WTC11 (cell line): ENCODE data around the gene PLCL2. TPM values are rescaled to one million over a fixed set of nuclear protein-coding genes. Genes with fewer than 3 reads are reported as not detected.

Source experiments
- ATAC-seq: fragments of 200-7000 bp; cut with Tn5 transposase; 2 replicates; pipeline ENCODE4 v1.10.0; 2021; ENCODE audit warnings: mild to moderate bottlenecking, moderate library complexity
- CTCF ChIA-PET: fragments of 300-600 bp; sonication (Branson Sonifier 250); formaldehyde crosslinking; loops from one replicate; lab custom pipeline; 2021; ENCODE audit warnings: antibody characterized with exemption; lab: Charles Lee
- POLR2A ChIA-PET: fragments of 350-600 bp; sonication (Branson Sonifier 250); formaldehyde crosslinking; loops from one replicate; lab custom pipeline; 2021; ENCODE audit warnings: antibody characterized with exemption; lab: Charles Lee
- DNase-seq: peaks from one replicate; pipeline ENCODE4 v3.0.0; 2021; ENCODE audit warnings: low spot score
- H3K27ac Mint-ChIP-seq: 2 replicates; pipeline ENCODE4 v1.8.0; 2021; ENCODE audit warnings: mixed read lengths
- H3K27me3 Mint-ChIP-seq: 2 replicates; pipeline ENCODE4 v1.8.0; 2021; ENCODE audit warnings: low read depth, mild to moderate bottlenecking, moderate library complexity, mixed read lengths
- H3K36me3 Mint-ChIP-seq: 2 replicates; pipeline ENCODE4 v1.8.0; 2021; ENCODE audit warnings: mixed read lengths
- H3K4me1 Mint-ChIP-seq: 2 replicates; pipeline ENCODE4 v1.8.0; 2022; ENCODE audit warnings: mixed read lengths
- H3K4me3 Mint-ChIP-seq: 2 replicates; pipeline ENCODE4 v1.8.0; 2021; ENCODE audit warnings: mild to moderate bottlenecking, moderate library complexity, mixed read lengths
- H3K9me3 Mint-ChIP-seq: 2 replicates; pipeline ENCODE4 v1.8.0; 2021; ENCODE audit warnings: mixed read lengths
- E2F1 ChIP-seq: sonication (generic); formaldehyde crosslinking; IDR thresholded peaks from 2 replicates; pipeline ENCODE4 v1.8.0; 2022; ENCODE audit warnings: mild to moderate bottlenecking, missing genetic modification reagents
- ELF4 ChIP-seq: sonication (generic); formaldehyde crosslinking; IDR thresholded peaks from 2 replicates; pipeline ENCODE4 v1.8.1; 2022; ENCODE audit warnings: low read depth, mild to moderate bottlenecking, moderate library complexity, missing genetic modification reagents
- ETV6 ChIP-seq: sonication (generic); formaldehyde crosslinking; IDR thresholded peaks from 2 replicates; pipeline ENCODE4 v1.8.1; 2022; ENCODE audit warnings: mild to moderate bottlenecking, missing genetic modification reagents
- JAZF1 ChIP-seq: fragments of 250-450 bp; sonication (Bioruptor Pico); IDR thresholded peaks from 2 replicates; pipeline ENCODE4 v1.9.0; 2021; ENCODE audit warnings: moderate library complexity, mild to moderate bottlenecking, inconsistent platforms
- MXD4 ChIP-seq: fragments of 250-450 bp; sonication (Bioruptor Pico); IDR thresholded peaks from 2 replicates; pipeline ENCODE4 v1.8.0; 2021; ENCODE audit warnings: mild to moderate bottlenecking, moderate library complexity, borderline replicate concordance
- NFATC4 ChIP-seq: fragments of 250-450 bp; sonication (Bioruptor Pico); IDR thresholded peaks from 2 replicates; pipeline ENCODE4 v1.9.0; 2021; ENCODE audit warnings: mild to moderate bottlenecking
- NR3C1 ChIP-seq: sonication (generic); formaldehyde crosslinking; conservative IDR thresholded peaks from 2 replicates; pipeline ENCODE4 v1.8.1; 2023; ENCODE audit warnings: low read depth, mild to moderate bottlenecking, missing genetic modification reagents
- RORB ChIP-seq: fragments of 250-450 bp; sonication (Bioruptor Pico); IDR thresholded peaks from 2 replicates; pipeline ENCODE4 v1.9.0; 2021; ENCODE audit warnings: mild to moderate bottlenecking
- TP53 ChIP-seq: sonication (generic); formaldehyde crosslinking; IDR thresholded peaks from 2 replicates; pipeline ENCODE4 v1.8.1; 2023; ENCODE audit warnings: mild to moderate bottlenecking, missing genetic modification reagents
- ZNF232 ChIP-seq: sonication (generic); formaldehyde crosslinking; IDR thresholded peaks from 2 replicates; pipeline ENCODE4 v1.8.0; 2022; ENCODE audit warnings: mild to moderate bottlenecking, missing genetic modification reagents
- ZNF263 ChIP-seq: sonication (generic); formaldehyde crosslinking; IDR thresholded peaks from 2 replicates; pipeline ENCODE4 v1.8.1; 2022; ENCODE audit warnings: low read depth, mild to moderate bottlenecking, moderate library complexity, missing genetic modification reagents
- ZNF317 ChIP-seq: sonication (generic); formaldehyde crosslinking; IDR thresholded peaks from 2 replicates; pipeline ENCODE4 v1.8.1; 2023; ENCODE audit warnings: low read depth, mild to moderate bottlenecking, moderate library complexity, missing genetic modification reagents, borderline replicate concordance
- total RNA-seq: library from RNA; stranded (reverse); gene quantifications from 3 replicates; pipeline ENCODE4 v1.2.3, GENCODE V29; 2021
- TF ChIP-seq, protein P1 (sequence below): sonication (generic); formaldehyde crosslinking; IDR thresholded peaks from 2 replicates; pipeline ENCODE4 v1.8.1; 2022; ENCODE audit warnings: low read depth, mild to moderate bottlenecking, moderate library complexity, missing genetic modification reagents, borderline replicate concordance
- TF ChIP-seq, protein P2 (sequence below): sonication (generic); formaldehyde crosslinking; IDR thresholded peaks from 2 replicates; pipeline ENCODE4 v1.8.0; 2023; ENCODE audit warnings: missing genetic modification reagents
- TF ChIP-seq, protein P3 (sequence below): sonication (generic); formaldehyde crosslinking; IDR thresholded peaks from 2 replicates; pipeline ENCODE4 v1.8.1; 2022; ENCODE audit warnings: mild to moderate bottlenecking, moderate library complexity, missing genetic modification reagents
- TF ChIP-seq, protein P4 (sequence below): sonication (generic); formaldehyde crosslinking; IDR thresholded peaks from 2 replicates; pipeline ENCODE4 v1.8.0; 2022; ENCODE audit warnings: mild to moderate bottlenecking, missing genetic modification reagents
- TF ChIP-seq, protein P5 (sequence below): sonication (generic); formaldehyde crosslinking; IDR thresholded peaks from 2 replicates; pipeline ENCODE4 v1.8.0; 2023; ENCODE audit warnings: mild to moderate bottlenecking, missing genetic modification reagents
- TF ChIP-seq, protein P6 (sequence below): fragments of 250-450 bp; sonication (Bioruptor Pico); IDR thresholded peaks from 2 replicates; pipeline ENCODE4 v1.9.0; 2021; ENCODE audit warnings: mild to moderate bottlenecking, borderline replicate concordance

Gene PLCL2
- total RNA-seq, 1 experiment from 2014 or later = 11.8 TPM

DNA sequence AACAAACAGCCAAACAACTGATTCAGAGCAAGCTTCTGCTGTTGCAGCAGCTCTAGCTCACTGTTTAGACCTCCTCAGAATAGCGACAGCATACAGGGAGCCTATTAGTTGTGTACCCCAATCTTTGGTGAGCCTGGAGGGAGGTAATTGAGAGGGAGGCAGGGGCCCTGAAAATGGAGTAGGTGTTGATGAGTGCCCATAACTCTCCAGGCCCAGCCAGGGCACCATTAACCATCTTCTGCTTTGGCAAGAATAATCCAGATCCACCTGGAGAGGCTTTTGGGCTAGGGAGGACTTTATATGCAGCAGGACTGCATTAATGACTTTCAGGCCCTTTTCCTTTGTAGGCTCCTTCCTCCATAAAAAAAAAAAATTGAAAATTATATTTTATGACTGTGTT is 20.9 kb downstream of the PLCL2 start (continued):
- TF ChIP-seq ELF4 (no peak), ZNF317 (CRISPR knock-in tag) (no peak), E2F1 (CRISPR knock-in tag) (no peak), RORB (CRISPR knock-in tag) (no peak), NFATC4 (CRISPR knock-in tag) (no peak), ETV6 (CRISPR knock-in tag) (no peak), ZNF232 (no peak)
- TF ChIP-seq, protein P1, sequence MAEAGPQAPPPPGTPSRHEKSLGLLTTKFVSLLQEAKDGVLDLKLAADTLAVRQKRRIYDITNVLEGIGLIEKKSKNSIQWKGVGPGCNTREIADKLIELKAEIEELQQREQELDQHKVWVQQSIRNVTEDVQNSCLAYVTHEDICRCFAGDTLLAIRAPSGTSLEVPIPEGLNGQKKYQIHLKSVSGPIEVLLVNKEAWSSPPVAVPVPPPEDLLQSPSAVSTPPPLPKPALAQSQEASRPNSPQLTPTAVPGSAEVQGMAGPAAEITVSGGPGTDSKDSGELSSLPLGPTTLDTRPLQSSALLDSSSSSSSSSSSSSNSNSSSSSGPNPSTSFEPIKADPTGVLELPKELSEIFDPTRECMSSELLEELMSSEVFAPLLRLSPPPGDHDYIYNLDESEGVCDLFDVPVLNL (CRISPR knock-in tag) = no peak
- TF ChIP-seq, protein P2, sequence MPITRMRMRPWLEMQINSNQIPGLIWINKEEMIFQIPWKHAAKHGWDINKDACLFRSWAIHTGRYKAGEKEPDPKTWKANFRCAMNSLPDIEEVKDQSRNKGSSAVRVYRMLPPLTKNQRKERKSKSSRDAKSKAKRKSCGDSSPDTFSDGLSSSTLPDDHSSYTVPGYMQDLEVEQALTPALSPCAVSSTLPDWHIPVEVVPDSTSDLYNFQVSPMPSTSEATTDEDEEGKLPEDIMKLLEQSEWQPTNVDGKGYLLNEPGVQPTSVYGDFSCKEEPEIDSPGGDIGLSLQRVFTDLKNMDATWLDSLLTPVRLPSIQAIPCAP (CRISPR knock-in tag) = no peak
- TF ChIP-seq, protein P3, sequence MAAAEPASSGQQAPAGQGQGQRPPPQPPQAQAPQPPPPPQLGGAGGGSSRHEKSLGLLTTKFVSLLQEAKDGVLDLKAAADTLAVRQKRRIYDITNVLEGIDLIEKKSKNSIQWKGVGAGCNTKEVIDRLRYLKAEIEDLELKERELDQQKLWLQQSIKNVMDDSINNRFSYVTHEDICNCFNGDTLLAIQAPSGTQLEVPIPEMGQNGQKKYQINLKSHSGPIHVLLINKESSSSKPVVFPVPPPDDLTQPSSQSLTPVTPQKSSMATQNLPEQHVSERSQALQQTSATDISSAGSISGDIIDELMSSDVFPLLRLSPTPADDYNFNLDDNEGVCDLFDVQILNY (CRISPR knock-in tag) = no peak
- TF ChIP-seq, protein P4, sequence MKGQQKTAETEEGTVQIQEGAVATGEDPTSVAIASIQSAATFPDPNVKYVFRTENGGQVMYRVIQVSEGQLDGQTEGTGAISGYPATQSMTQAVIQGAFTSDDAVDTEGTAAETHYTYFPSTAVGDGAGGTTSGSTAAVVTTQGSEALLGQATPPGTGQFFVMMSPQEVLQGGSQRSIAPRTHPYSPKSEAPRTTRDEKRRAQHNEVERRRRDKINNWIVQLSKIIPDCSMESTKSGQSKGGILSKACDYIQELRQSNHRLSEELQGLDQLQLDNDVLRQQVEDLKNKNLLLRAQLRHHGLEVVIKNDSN (CRISPR knock-in tag) = no peak
- TF ChIP-seq, protein P5, sequence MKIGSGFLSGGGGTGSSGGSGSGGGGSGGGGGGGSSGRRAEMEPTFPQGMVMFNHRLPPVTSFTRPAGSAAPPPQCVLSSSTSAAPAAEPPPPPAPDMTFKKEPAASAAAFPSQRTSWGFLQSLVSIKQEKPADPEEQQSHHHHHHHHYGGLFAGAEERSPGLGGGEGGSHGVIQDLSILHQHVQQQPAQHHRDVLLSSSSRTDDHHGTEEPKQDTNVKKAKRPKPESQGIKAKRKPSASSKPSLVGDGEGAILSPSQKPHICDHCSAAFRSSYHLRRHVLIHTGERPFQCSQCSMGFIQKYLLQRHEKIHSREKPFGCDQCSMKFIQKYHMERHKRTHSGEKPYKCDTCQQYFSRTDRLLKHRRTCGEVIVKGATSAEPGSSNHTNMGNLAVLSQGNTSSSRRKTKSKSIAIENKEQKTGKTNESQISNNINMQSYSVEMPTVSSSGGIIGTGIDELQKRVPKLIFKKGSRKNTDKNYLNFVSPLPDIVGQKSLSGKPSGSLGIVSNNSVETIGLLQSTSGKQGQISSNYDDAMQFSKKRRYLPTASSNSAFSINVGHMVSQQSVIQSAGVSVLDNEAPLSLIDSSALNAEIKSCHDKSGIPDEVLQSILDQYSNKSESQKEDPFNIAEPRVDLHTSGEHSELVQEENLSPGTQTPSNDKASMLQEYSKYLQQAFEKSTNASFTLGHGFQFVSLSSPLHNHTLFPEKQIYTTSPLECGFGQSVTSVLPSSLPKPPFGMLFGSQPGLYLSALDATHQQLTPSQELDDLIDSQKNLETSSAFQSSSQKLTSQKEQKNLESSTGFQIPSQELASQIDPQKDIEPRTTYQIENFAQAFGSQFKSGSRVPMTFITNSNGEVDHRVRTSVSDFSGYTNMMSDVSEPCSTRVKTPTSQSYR = no peak

DNA sequence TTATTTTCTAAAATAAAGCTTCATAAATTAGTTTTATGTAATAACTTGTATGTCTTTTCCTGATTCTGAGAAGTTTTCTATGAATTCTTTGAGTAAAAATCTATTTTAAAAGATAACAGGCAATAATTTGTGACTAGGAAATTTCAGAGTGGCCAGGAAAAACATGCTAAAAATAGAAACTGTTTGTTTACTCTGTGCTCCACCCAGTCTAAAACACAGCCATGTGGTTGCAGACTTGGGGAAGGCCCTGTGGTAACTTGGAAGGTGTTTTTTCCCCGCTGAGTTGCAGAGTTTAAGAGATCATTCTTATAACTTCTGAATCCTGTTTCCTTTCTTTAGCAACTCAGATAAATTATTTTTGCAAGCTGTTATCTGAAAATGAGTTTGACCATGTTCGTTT is 21.9 kb downstream of the PLCL2 start:
- peaks cover 55% of the 10 kb centered on the region for H3K4me1 Mint-ChIP-seq
- no peak for ATAC-seq
- no peak for DNase-seq
- H3K4me3 Mint-ChIP-seq = no peak overlapping the region
- TF ChIP-seq JAZF1 (no peak), MXD4 (no peak), TP53 (no peak)
- H3K9me3 Mint-ChIP-seq = no peaks in the 10 kb centered on the region
- CTCF ChIA-PET = interaction anchor here (0.8 kb wide), 1 partner anchor 35 kb away, joined by 3 read pairs; no protein-coding TSS in a partner anchor
- H3K27me3 Mint-ChIP-seq = no peaks in the 10 kb centered on the region
- no peak overlapping the region for H3K27ac Mint-ChIP-seq
- POLR2A ChIA-PET = no interaction called here
- no peaks in the 10 kb centered on the region for H3K36me3 Mint-ChIP-seq

- H3K36me3 Mint-ChIP-seq = no peaks in the 10 kb centered on the region
- DNase-seq (no peak), ATAC-seq (peak; percentile 38; the same call in 1 of the 2 replicates)
- H3K27me3 Mint-ChIP-seq = no peaks in the 10 kb centered on the region
- peaks cover 50% of the 10 kb centered on the region for H3K4me1 Mint-ChIP-seq
- ChIA-PET CTCF (no interaction called here), POLR2A (no interaction called here)
- no peak overlapping the region for H3K4me3 Mint-ChIP-seq
- no peak overlapping the region for H3K27ac Mint-ChIP-seq
- no peaks in the 10 kb centered on the region for H3K9me3 Mint-ChIP-seq
- TF ChIP-seq, protein P6, sequence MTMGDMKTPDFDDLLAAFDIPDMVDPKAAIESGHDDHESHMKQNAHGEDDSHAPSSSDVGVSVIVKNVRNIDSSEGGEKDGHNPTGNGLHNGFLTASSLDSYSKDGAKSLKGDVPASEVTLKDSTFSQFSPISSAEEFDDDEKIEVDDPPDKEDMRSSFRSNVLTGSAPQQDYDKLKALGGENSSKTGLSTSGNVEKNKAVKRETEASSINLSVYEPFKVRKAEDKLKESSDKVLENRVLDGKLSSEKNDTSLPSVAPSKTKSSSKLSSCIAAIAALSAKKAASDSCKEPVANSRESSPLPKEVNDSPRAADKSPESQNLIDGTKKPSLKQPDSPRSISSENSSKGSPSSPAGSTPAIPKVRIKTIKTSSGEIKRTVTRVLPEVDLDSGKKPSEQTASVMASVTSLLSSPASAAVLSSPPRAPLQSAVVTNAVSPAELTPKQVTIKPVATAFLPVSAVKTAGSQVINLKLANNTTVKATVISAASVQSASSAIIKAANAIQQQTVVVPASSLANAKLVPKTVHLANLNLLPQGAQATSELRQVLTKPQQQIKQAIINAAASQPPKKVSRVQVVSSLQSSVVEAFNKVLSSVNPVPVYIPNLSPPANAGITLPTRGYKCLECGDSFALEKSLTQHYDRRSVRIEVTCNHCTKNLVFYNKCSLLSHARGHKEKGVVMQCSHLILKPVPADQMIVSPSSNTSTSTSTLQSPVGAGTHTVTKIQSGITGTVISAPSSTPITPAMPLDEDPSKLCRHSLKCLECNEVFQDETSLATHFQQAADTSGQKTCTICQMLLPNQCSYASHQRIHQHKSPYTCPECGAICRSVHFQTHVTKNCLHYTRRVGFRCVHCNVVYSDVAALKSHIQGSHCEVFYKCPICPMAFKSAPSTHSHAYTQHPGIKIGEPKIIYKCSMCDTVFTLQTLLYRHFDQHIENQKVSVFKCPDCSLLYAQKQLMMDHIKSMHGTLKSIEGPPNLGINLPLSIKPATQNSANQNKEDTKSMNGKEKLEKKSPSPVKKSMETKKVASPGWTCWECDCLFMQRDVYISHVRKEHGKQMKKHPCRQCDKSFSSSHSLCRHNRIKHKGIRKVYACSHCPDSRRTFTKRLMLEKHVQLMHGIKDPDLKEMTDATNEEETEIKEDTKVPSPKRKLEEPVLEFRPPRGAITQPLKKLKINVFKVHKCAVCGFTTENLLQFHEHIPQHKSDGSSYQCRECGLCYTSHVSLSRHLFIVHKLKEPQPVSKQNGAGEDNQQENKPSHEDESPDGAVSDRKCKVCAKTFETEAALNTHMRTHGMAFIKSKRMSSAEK (CRISPR knock-in tag) = no peak
- TF ChIP-seq ZNF232 (no peak), ZNF263 (CRISPR knock-in tag) (no peak), NR3C1 (CRISPR knock-in tag) (no peak)
- TF ChIP-seq, protein P5 = no peak
These were observed 22.5 kb downstream of the PLCL2 start for GRCh38 chr3:16907243-16907642.
